ENCODE measurements around the gene SLC2A13.

Gene SLC2A13

DNA sequence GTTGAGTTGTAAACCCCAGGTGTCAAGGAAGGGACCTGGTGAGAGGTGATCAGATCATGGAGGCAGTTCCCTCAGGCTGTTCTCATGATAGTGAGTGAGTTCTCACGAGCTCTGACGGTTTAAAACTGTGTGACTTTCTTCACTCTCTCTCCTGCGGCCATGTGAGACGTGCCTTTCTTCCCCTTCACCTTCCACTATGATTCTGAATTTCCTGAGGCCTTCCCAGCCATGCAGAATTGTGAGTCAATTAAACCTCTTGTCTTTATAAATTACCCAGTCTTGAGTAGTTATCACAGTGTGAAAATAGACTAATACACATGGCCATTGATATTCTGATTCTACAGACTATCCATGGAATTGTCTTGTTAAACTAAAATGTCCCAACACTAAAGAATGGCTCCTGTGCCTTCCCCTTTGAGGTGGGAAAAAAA lies 85.6 kb downstream of the SLC2A13 start:
- DNase-seq (ENCODE audit: low read depth): no peak
- TF ChIP-seq POLR2A (IDR thresholded peaks at IDR 0.05; ENCODE audit: extremely low read depth, insufficient read length): no peak
- TF ChIP-seq MYC (IDR thresholded peaks at IDR 0.05; ENCODE audit: low read depth, low read length): no peak
- TF ChIP-seq, protein P1, sequence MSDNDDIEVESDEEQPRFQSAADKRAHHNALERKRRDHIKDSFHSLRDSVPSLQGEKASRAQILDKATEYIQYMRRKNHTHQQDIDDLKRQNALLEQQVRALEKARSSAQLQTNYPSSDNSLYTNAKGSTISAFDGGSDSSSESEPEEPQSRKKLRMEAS (IDR thresholded peaks at IDR 0.05; ENCODE audit: low read depth, low read length): no peak
- TF ChIP-seq, protein P2, sequence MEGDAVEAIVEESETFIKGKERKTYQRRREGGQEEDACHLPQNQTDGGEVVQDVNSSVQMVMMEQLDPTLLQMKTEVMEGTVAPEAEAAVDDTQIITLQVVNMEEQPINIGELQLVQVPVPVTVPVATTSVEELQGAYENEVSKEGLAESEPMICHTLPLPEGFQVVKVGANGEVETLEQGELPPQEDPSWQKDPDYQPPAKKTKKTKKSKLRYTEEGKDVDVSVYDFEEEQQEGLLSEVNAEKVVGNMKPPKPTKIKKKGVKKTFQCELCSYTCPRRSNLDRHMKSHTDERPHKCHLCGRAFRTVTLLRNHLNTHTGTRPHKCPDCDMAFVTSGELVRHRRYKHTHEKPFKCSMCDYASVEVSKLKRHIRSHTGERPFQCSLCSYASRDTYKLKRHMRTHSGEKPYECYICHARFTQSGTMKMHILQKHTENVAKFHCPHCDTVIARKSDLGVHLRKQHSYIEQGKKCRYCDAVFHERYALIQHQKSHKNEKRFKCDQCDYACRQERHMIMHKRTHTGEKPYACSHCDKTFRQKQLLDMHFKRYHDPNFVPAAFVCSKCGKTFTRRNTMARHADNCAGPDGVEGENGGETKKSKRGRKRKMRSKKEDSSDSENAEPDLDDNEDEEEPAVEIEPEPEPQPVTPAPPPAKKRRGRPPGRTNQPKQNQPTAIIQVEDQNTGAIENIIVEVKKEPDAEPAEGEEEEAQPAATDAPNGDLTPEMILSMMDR (IDR thresholded peaks at IDR 0.05; ENCODE audit: low read depth, low read length): no peak
- H3K4me3 ChIP-seq (ENCODE audit: low read depth, low read length): no peak overlapping the region

DNA sequence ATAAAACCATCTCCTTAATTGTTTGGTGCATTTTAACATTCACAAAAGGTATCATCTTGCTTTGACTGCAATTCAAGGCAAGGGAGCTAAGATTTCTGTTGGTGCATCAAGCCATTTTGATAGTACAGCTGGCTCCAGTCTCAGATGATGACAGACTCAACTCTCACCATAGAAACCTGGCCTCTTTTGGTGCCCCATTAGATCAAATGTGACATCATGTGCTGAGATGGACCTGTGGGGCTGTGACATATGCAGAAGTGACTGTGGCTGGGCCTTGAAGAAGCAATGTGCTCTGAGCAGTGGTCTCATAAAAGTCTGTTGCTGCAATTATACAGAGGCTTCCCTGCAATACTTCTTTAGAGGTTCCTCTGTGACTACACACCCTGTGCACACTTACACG lies 88.4 kb downstream of the SLC2A13 start:
- peak; percentile 31 for DNase-seq (ENCODE audit: low read depth)
- no peak for TF ChIP-seq POLR2A (IDR thresholded peaks at IDR 0.05; ENCODE audit: extremely low read depth, insufficient read length)
- TF ChIP-seq MYC (IDR thresholded peaks at IDR 0.05; ENCODE audit: low read depth, low read length): 0 out of 2 replicates have a peak, but pooled peaks have one; percentile 10
- TF ChIP-seq, protein P1 (IDR thresholded peaks at IDR 0.05; ENCODE audit: low read depth, low read length): peak; percentile 11; the same call in 1 of the 2 replicates
- TF ChIP-seq, protein P2 (IDR thresholded peaks at IDR 0.05; ENCODE audit: low read depth, low read length): no peak
- no peak overlapping the region for H3K4me3 ChIP-seq (ENCODE audit: low read depth, low read length)

DNA sequence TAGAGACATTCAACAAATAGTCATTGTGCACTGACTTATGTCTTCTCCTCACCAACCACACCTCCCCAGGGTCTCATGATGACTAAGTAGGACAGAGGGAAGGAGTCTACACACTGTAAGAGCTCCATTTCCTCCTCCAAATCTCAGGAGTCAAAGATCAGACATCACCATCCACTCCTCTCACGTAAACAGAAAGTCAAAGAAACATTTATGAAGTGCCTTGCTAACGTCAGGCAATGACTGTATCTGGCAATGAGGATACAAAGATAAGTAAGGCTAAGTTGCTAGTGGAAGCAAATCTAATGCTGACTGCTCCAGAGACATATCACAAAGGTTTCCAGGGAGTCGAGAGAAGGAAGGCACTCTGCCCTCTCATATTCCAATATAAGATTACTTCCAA lies 88.9 kb downstream of the SLC2A13 start:
- H3K4me3 ChIP-seq (ENCODE audit: low read depth, low read length): no peak overlapping the region
- DNase-seq (ENCODE audit: low read depth): peak; percentile 74
- TF ChIP-seq, protein P2 (IDR thresholded peaks at IDR 0.05; ENCODE audit: low read depth, low read length): no peak
- TF ChIP-seq MYC (IDR thresholded peaks at IDR 0.05; ENCODE audit: low read depth, low read length) (no peak), POLR2A (IDR thresholded peaks at IDR 0.05; ENCODE audit: extremely low read depth, insufficient read length) (no peak)
- TF ChIP-seq, protein P1 (IDR thresholded peaks at IDR 0.05; ENCODE audit: low read depth, low read length): no peak

DNA sequence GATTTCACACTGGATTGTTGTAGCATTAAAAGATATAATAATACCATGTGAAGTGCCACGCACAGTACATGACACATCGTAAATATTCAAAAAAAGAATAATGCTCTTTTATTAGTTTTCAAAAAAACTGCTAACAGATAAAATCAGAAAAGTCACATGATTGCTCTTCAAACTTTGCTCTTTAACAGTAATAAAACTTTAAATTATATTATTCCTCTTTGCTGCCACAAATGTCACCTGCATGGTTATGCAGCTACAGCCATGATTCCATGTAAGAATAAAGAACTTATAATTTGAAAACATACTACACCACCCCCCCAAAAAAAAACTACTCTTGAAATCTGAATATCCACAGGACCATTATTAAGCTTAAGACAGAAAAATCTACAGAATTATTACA lies 90.0 kb downstream of the SLC2A13 start:
- DNase-seq (ENCODE audit: low read depth): no peak
- H3K4me3 ChIP-seq (ENCODE audit: low read depth, low read length): no peak overlapping the region
- TF ChIP-seq, protein P1 (IDR thresholded peaks at IDR 0.05; ENCODE audit: low read depth, low read length): no peak
- TF ChIP-seq MYC (IDR thresholded peaks at IDR 0.05; ENCODE audit: low read depth, low read length): no peak

DNA sequence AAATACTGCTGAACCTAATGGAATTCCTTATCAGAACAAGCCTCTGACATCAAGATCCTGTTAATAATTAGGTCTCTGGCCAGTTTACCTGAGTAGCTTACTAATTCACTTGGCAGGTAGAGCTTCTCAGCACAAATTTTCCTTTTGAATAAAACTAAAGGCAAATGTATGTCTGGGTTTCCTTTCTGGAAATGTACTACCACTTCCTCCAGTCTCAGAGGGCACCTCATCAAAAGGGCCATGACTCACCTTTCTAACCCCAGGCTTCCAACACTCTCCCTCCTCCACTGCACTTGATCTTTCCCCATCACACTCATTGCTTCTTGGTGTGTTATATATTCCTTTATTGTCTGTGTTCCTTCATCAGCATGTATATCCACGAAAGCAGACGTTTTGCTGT lies 90.5 kb downstream of the SLC2A13 start:
- DNase-seq (ENCODE audit: low read depth): peak; percentile 26
- TF ChIP-seq, protein P2 (IDR thresholded peaks at IDR 0.05; ENCODE audit: low read depth, low read length): no peak
- TF ChIP-seq, protein P1 (IDR thresholded peaks at IDR 0.05; ENCODE audit: low read depth, low read length): no peak
- TF ChIP-seq MYC (IDR thresholded peaks at IDR 0.05; ENCODE audit: low read depth, low read length) (no peak), POLR2A (IDR thresholded peaks at IDR 0.05; ENCODE audit: extremely low read depth, insufficient read length) (no peak)

DNA sequence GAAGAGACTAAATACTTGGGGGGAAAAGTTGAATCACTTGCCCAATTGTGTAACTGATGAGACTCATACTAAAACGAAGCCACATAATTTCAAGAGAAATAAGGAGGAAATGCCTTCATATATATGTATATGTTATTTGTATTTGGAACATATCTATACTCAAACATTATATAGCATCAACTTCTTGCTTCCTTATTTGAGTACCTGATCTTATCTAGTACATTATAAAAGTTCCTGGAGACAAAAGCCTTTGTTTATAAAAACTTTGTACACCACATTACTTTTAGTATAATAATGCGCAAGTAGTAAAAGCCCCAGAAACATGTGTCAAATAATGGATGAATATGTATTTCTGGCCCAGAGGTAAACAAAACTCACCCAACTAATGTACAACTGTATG lies 92.0 kb downstream of the SLC2A13 start:
- TF ChIP-seq POLR2A (IDR thresholded peaks at IDR 0.05; ENCODE audit: extremely low read depth, insufficient read length): no peak
- TF ChIP-seq, protein P1 (IDR thresholded peaks at IDR 0.05; ENCODE audit: low read depth, low read length): no peak
- TF ChIP-seq MYC (IDR thresholded peaks at IDR 0.05; ENCODE audit: low read depth, low read length): no peak
- TF ChIP-seq, protein P2 (IDR thresholded peaks at IDR 0.05; ENCODE audit: low read depth, low read length): no peak
- no peak overlapping the region for H3K4me3 ChIP-seq (ENCODE audit: low read depth, low read length)
- DNase-seq (ENCODE audit: low read depth): no peak

More for the DNA sequence above, 90.5 kb downstream of the SLC2A13 start:
- no peak overlapping the region for H3K4me3 ChIP-seq (ENCODE audit: low read depth, low read length)

Measured in NB4 (cell line).